Kidney (tissue), 14 donors: Measurements from ENCODE around the gene SCYGR2. TPM values are rescaled to one million over a fixed set of nuclear protein-coding genes. Genes with fewer than 3 reads are reported as not detected.

Source experiments
- DNase-seq, 5 donors: peaks; one replicate each; pipeline ENCODE4 v3.0.0-alpha.2; 2013 to 2020
- FAIRE-seq: peaks from 2 replicates; lab custom pipeline; 2012; peaks lifted over from hg19 to GRCh38; lab: Jason Lieb, UNC
- H3K27ac ChIP-seq, 2 donors: one replicate each; pipeline ENCODE4 v1.7.0; 2013; ENCODE audit warnings: low read depth in 2 of 2, low read length in 2 of 2, inconsistent platforms in 1 of 2
- H3K27me3 ChIP-seq: one replicate; pipeline ENCODE4 v1.7.1; 2013; ENCODE audit warnings: low read length, inconsistent platforms; ENCODE audit not compliant: control insufficient read depth, insufficient read depth
- H3K36me3 ChIP-seq, 3 donors: one replicate each; pipeline versions ENCODE4 v1.7.0 to v1.7.1; 2013; ENCODE audit warnings: low read length in 3 of 3, control low read depth in 1 of 3, inconsistent platforms in 1 of 3; ENCODE audit not compliant: insufficient read depth in 3 of 3, control insufficient read depth in 2 of 3
- H3K4me1 ChIP-seq, 3 donors: one replicate each; pipeline versions ENCODE4 v1.7.0 to v1.7.1; 2013; ENCODE audit warnings: low read length in 3 of 3, inconsistent platforms in 1 of 3, low read depth in 1 of 3; ENCODE audit not compliant: control insufficient read depth in 2 of 3, insufficient read depth in 2 of 3
- H3K4me3 ChIP-seq, 3 donors: one replicate each; pipeline versions ENCODE4 v1.7.0 to v1.8.1; 2013; ENCODE audit warnings: low read length in 3 of 3, control low read depth in 1 of 3, inconsistent platforms in 1 of 3
- H3K9ac ChIP-seq, 3 donors: one replicate each; pipeline versions ENCODE4 v1.7.0 to v1.7.1; 2013; ENCODE audit warnings: low read length in 3 of 3, control low read depth in 1 of 3, inconsistent platforms in 1 of 3
- H3K9me3 ChIP-seq, 3 donors: one replicate each; pipeline versions ENCODE4 v1.7.0 to v1.7.1; 2013; ENCODE audit warnings: low read length in 3 of 3, control low read depth in 1 of 3, inconsistent platforms in 1 of 3; ENCODE audit not compliant: control insufficient read depth in 2 of 3, insufficient read depth in 1 of 3
- intact Hi-C: fragments of 100-400 bp; cut with DNase I; formaldehyde crosslinking; loops from one replicate; pipeline ENCODE4 v1.11.1; 2022
- polyA plus RNA-seq: library from polyadenylated mRNA; stranded (reverse); fragments of 350-450 nt; fragmentation: Illumina TruSeq; extraction: RNeasy Lipid Tissue Mini Kit (QIAGEN cat#74804); gene quantifications from one replicate; pipeline ENCODE4 v1.2.3, GENCODE V29; 2014; ENCODE audit warnings: low read depth, low replicate concordance; ENCODE audit not compliant: insufficient read depth
- total RNA-seq: library from RNA; stranded (reverse); fragmentation: NEBNext Ultra II Directional; extraction: Animal tissue kit (Norgen Biotek cat#: 25700); gene quantifications from one replicate; pipeline ENCODE4 v1.2.1, GENCODE V29; 2021
- TF ChIP-seq, protein P1 (sequence below): IDR thresholded peaks from 3 replicates; pipeline ENCODE4 v1.5.1; 2012; ENCODE audit warnings: mild to moderate bottlenecking, moderate library complexity, borderline replicate concordance; ENCODE audit not compliant: insufficient read depth; ENCODE audit errors: extremely low read depth
- donor health status: control.
- donor health status: control.
- donor health status: control.
- donor health status: control.
- donor health status: control.
- donor health status: DM: yes; HTN: yes; CAD: no.
- donor health status: Normal renal cell carcinoma (clear cell type).

Gene SCYGR2
- total and polyA plus RNA-seq, 2 donors from 2014 or later, result not detected

DNA sequence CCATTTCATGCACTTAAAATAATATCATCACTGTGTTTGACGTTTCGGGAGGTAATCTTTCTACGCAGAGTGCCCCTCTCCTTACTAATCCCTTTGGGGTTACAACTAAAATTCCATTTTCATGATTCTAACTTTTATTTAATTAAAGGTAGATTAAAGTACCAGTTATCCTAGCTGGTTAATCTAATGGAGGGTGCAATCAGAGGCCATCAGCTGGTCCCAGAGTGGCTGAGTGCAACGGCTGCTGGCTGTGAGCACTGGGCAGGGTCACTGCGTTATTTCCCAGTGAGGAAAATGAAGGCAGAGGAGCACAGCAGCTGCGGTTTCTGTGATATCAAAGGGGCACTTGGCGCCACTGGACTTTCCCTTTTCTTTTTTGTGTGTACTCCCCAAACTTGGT lies 30.7 kb downstream of the SCYGR2 start:
- no peaks in the 10 kb centered on the region for H3K36me3 ChIP-seq
- H3K27me3 ChIP-seq, result no peaks in the 10 kb centered on the region
- DNase-seq (no peak), FAIRE-seq (no peak)
- H3K4me3 ChIP-seq, result no peak overlapping the region
- intact Hi-C loops, result no loop called here
- no peak overlapping the region for H3K9ac ChIP-seq
- no peak overlapping the region for H3K27ac ChIP-seq
- H3K4me1 ChIP-seq, result no peaks in the 10 kb centered on the region
- H3K9me3 ChIP-seq, result no peaks in the 10 kb centered on the region
- TF ChIP-seq, protein P1, sequence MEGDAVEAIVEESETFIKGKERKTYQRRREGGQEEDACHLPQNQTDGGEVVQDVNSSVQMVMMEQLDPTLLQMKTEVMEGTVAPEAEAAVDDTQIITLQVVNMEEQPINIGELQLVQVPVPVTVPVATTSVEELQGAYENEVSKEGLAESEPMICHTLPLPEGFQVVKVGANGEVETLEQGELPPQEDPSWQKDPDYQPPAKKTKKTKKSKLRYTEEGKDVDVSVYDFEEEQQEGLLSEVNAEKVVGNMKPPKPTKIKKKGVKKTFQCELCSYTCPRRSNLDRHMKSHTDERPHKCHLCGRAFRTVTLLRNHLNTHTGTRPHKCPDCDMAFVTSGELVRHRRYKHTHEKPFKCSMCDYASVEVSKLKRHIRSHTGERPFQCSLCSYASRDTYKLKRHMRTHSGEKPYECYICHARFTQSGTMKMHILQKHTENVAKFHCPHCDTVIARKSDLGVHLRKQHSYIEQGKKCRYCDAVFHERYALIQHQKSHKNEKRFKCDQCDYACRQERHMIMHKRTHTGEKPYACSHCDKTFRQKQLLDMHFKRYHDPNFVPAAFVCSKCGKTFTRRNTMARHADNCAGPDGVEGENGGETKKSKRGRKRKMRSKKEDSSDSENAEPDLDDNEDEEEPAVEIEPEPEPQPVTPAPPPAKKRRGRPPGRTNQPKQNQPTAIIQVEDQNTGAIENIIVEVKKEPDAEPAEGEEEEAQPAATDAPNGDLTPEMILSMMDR, result no peak

- TF ChIP-seq, protein P1, result no peak
- FAIRE-seq (no peak), DNase-seq (no peak)
- Histone ChIP-seq H3K9ac (no peak overlapping the region), H3K9me3 (no peaks in the 10 kb centered on the region), H3K36me3 (no peaks in the 10 kb centered on the region), H3K27me3 (no peaks in the 10 kb centered on the region), H3K4me1 (no peaks in the 10 kb centered on the region), H3K4me3 (no peak overlapping the region), H3K27ac (no peak overlapping the region)
- intact Hi-C loops, result no loop called here
These were observed 31.6 kb downstream of the SCYGR2 start for GRCh38 chr2:227630322-227630721.

DNA sequence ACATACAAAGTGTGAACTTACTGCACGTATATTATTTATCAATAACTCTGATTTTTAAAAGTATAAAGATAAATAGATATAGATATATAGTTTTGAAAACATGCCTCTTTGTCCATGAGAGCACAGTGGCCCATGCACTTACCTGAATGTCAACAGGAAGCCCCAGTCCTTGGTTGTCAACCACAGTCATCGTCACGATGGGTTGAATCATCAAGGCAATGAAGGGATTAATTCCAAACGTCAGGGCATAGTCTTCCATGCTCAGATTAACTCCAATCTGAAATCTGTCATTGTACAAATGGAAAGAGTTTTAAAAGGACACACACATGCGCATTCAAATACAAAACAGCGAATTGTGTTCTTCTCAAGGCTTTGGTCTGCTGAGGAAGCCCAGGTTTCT lies 34.1 kb downstream of the SCYGR2 start:
- intact Hi-C loops, result no loop called here
- Histone ChIP-seq H3K9ac (no peak overlapping the region), H3K36me3 (no peaks in the 10 kb centered on the region), H3K4me3 (no peak overlapping the region), H3K4me1 (no peaks in the 10 kb centered on the region), H3K27me3 (no peaks in the 10 kb centered on the region), H3K27ac (no peak overlapping the region), H3K9me3 (no peaks in the 10 kb centered on the region)
- no peak for FAIRE-seq
- no peak for DNase-seq
- TF ChIP-seq, protein P1, result no peak

DNA sequence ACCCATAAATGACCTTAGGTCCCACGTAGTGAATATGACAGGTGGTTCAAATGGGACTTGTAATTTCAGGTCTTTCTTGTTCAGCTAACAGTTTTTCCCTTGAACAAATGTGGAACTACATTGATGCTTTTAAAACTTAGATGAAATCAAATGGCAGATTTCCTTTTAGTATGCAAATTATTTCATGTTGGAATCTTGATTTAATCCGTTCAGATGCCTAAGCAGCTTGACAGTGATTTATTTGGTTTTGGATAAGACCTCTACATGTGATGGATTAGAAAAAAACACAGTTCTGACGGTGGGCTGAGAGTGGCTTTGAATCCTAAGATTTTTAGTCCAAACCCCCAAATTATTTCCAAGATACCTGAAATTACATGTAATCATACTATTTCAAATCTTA lies 35.5 kb downstream of the SCYGR2 start:
- Histone ChIP-seq H3K9me3 (no peaks in the 10 kb centered on the region), H3K27me3 (no peaks in the 10 kb centered on the region), H3K27ac (no peak overlapping the region), H3K9ac (no peak overlapping the region), H3K36me3 (no peaks in the 10 kb centered on the region), H3K4me1 (no peaks in the 10 kb centered on the region), H3K4me3 (no peak overlapping the region)
- TF ChIP-seq, protein P1, result no peak
- FAIRE-seq (no peak), DNase-seq (no peak)
- intact Hi-C loops, result no loop called here
